CD4-positive, alpha-beta T cell treated with Interleukin-10 for 1 hour (primary cell): ENCODE data around the gene DBNDD2.

Source experiments
- DNase-seq: peaks from one replicate; pipeline ENCODE4 v3.0.0-alpha.2; 2020

DBNDD2 gene

GRCh38 chr20:45452772-45453691, 44.9 kb downstream of the DBNDD2 start:
- DNase-seq = no peak

- DNase-seq = peak; percentile 30
Measured at GRCh38 chr20:45456632-45457031, 48.5 kb downstream of the DBNDD2 start.

- DNase-seq = no peak
Measured at GRCh38 chr20:45459606-45460005, 51.5 kb downstream of the DBNDD2 start.
